IPS-18c (cell line): ENCODE data around the gene VAPA.

Experiments
- H3K4me3 ChIP-seq: 2 replicates; pipeline ENCODE4 v1.7.0; 2013; ENCODE audit warnings: low read depth, mild to moderate bottlenecking, low read length, moderate library complexity; ENCODE audit not compliant: insufficient read depth
- H3K9me3 ChIP-seq: one replicate; pipeline ENCODE4 v1.6.1; 2013; ENCODE audit warnings: mild to moderate bottlenecking, low read length, moderate library complexity; ENCODE audit not compliant: control insufficient read depth, insufficient read depth

VAPA gene

DNA sequence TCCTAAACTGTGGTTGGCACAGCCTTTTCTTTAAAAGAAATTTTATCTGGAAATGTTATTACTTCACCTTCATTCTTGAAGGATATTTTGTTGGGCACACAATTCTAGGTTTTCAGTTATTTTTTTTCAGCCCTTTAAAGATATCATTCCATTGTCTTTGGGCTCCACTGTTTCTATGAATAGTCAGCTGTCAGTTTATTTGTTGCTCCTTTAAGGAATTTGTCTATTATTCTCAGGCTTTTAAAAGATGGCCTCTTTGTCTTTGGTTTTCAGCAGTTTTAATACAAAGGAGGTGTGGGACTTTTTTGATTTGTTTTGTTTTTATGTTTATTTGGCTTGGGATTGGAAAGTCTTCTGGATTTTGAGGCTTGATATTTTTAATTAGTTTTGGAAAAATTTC lies 61.8 kb downstream of the VAPA start:
- Histone ChIP-seq H3K9me3 (peaks cover 2% of the 10 kb centered on the region), H3K4me3 (no peak overlapping the region)

GRCh38 chr18:9982711-9983110 lies 68.9 kb downstream of the VAPA start:
- no peak overlapping the region for H3K4me3 ChIP-seq
- H3K9me3 ChIP-seq, result peaks cover 3% of the 10 kb centered on the region

DNA sequence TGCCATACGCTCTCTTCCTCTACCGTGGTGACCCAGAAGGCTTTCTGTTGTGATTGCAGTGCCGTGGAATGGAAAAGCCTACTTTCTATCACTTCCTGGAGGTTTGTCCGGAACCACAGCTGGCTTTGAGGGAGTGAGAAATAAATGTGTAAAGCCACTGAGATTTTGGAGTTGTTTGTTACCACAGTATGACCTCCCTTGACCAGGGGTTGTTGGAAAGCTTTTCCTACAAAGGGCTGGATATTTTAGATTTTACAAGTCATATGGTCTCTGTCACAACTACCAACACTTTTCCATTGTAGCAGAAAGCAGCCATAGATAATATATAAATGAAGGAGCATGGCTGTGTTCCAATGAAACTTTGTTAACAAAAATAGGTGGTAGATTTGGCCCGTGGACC lies 70.3 kb downstream of the VAPA start:
- Histone ChIP-seq H3K9me3 (peaks cover 3% of the 10 kb centered on the region), H3K4me3 (no peak overlapping the region)

GRCh38 chr18:9985641-9986040 lies 71.8 kb downstream of the VAPA start:
- Histone ChIP-seq H3K4me3 (no peak overlapping the region), H3K9me3 (peaks cover 3% of the 10 kb centered on the region)

- Histone ChIP-seq H3K9me3 (no peaks in the 10 kb centered on the region), H3K4me3 (no peak overlapping the region)
Measured at GRCh38 chr18:9986156-9986930, 72.5 kb downstream of the VAPA start.

DNA sequence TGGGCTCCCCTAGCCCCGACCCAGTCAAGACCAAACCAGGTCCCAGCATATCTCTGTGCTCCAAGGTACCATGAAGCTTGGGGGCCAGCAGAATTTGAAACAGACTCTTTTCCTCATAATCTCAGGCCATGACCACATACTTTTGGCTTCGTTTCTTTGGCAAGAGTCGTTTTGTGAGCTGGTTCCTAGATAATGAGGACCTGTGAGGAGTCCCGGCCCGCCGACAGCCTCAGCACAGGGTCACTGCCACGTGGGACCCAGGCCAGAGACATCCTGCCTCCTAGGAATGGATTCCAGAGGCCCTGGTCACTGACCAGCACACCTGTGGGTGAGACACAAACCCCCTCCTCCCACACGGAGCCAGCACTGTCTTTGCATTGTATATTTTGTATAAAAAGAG lies 73.5 kb downstream of the VAPA start:
- Histone ChIP-seq H3K4me3 (no peak overlapping the region), H3K9me3 (no peaks in the 10 kb centered on the region)

DNA sequence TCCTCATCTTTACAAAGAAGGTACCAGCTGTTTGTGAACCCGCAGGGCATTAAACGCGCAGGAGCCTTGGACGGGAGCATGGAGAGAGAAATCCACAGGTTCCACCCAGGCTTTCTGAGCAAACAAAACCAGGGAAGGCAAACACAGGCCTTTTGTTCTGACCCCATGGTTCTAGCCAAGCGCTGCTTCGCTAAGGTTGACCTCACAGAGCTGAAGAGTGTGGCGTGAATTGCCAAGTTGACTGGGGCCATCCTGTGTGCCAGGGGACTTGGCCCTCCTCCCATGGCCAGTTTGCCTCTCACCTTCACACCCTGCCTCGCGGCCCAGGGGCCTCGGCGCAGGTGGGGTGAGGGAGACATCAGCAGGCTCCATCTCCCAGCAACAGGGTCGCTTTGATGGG lies 74.1 kb downstream of the VAPA start:
- H3K4me3 ChIP-seq, result no peak overlapping the region
- no peaks in the 10 kb centered on the region for H3K9me3 ChIP-seq

- no peak overlapping the region for H3K4me3 ChIP-seq
- no peaks in the 10 kb centered on the region for H3K9me3 ChIP-seq
Measured at GRCh38 chr18:9988665-9989064, 74.8 kb downstream of the VAPA start.

- H3K9me3 ChIP-seq, result no peaks in the 10 kb centered on the region
- H3K4me3 ChIP-seq, result no peak overlapping the region
Measured at GRCh38 chr18:9989481-9989880, 75.7 kb downstream of the VAPA start.

GRCh38 chr18:9991011-9992000 lies 77.5 kb downstream of the VAPA start:
- Histone ChIP-seq H3K9me3 (no peaks in the 10 kb centered on the region), H3K4me3 (no peak overlapping the region)

DNA sequence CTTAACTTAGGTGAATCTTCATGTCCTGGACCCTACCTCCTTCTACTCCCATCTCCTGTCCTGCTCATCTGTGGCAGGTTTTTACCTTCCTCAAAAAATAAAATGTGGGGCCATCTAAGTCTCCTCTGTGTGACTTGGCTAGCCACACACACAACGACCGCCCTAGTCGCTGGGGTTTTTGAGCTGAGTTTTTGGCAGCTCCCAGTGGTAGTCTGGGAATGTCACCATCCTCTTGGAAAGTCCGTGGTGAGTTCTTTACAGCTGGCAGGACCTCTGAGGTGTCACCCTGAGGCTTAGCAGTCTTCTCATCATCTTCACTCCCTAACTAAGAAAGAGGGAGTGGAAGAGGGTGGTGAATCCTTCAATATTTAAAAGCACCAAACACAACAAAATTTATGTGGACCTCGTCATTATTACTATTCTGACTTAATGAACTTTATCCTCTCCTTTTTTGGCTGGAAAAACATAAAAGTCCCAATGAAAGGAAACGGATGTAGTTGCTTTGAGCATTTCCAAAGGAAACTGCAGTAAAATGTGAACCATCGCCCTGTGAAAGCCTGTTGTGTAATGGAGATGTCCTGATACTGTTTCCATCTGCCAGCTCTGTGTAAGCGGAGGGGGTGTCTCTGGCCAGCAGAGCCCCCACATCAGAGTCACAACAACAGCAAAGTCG lies 78.6 kb downstream of the VAPA start:
- no peaks in the 10 kb centered on the region for H3K9me3 ChIP-seq
- H3K4me3 ChIP-seq, result no peak overlapping the region

GRCh38 chr18:9992973-9993520 lies 79.2 kb downstream of the VAPA start:
- H3K9me3 ChIP-seq, result no peaks in the 10 kb centered on the region
- H3K4me3 ChIP-seq, result no peak overlapping the region

DNA sequence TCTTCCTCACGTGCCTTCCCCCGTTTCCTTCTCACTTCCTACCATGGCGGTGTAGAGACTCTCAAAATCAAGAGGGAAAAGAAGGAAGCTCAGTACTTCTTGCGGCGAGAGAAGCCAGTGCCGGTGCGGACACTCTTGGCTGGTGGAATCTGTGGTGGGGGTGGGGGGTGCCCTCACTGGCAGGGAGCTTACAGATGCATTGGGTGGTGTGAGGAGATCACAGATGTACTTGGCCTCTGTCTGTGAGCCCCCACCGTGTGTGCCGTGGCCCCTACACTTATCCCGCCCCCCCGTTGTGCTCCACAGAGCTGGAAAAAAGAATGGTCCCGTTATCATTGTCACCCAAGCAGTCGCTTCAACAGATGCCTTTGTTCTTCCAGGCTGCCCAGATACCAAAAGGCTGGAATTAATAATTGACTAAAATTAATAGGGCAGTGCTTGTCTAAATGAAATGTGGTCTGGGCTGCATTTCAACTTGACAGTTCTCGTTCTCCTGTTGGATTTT lies 79.8 kb downstream of the VAPA start:
- no peak overlapping the region for H3K4me3 ChIP-seq
- no peaks in the 10 kb centered on the region for H3K9me3 ChIP-seq

- H3K4me3 ChIP-seq, result no peak overlapping the region
- H3K9me3 ChIP-seq, result no peaks in the 10 kb centered on the region
Measured at GRCh38 chr18:9994026-9994570, 80.3 kb downstream of the VAPA start.

- Histone ChIP-seq H3K9me3 (no peaks in the 10 kb centered on the region), H3K4me3 (no peak overlapping the region)
Measured at GRCh38 chr18:9994701-9995235, 81.0 kb downstream of the VAPA start.

DNA sequence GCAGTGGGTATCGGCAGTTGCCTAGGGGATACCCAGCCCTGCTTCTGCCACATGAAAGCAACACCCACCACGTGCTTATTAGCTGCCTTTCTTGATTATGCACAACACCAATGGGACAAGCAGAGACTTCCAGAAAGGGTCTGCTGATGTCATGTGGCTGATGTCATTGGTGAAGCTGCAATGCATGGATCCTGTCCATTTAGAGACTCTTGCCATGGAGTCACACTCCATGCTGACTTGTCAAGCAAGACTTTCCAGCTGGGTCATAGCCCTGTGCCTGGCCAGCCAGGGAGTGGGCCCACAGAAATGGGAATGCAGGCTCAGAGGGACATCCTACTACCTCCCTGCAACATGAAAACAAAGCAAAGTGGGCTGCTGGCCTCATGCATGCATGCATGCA lies 81.8 kb downstream of the VAPA start:
- Histone ChIP-seq H3K4me3 (no peak overlapping the region), H3K9me3 (no peaks in the 10 kb centered on the region)

DNA sequence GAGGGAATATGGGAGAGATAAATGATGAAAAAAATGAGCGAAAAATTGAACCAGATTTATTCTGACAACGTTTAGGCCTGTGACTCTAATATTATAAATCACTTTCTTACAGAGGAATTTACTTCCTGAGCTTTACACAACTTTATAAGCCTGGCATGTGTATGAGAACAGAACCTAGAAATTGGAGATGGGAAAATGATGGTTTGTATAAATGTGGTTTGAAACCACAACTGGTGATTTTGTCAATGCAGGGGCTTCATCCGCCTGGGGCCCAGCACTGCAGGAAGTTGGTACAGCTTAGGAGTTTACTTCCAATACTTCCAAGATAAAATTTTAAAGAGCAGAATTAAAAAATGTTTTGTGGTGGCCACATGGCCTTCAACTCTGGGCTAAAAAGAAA lies 82.3 kb downstream of the VAPA start:
- H3K9me3 ChIP-seq, result no peaks in the 10 kb centered on the region
- H3K4me3 ChIP-seq, result no peak overlapping the region
